GM18520 (cell line): ENCODE data around the gene SETD2.

ENCODE experiments used
- ATAC-seq: cut with Tn5 transposase; IDR thresholded peaks from one replicate; pipeline ENCODE4 v1.9.1; 2021; ENCODE audit not compliant: unreplicated experiment

Gene SETD2

GRCh38 chr3:47010111-47010712 is 153.7 kb downstream of the SETD2 start:
- ATAC-seq, result no peak

- ATAC-seq, result peak; percentile 85
These were observed 154.4 kb downstream of the SETD2 start for GRCh38 chr3:47009225-47010110.

- no peak for ATAC-seq
These were observed 155.1 kb downstream of the SETD2 start for GRCh38 chr3:47008851-47009224.

GRCh38 chr3:47008234-47008796 is 155.6 kb downstream of the SETD2 start:
- ATAC-seq, result no peak

- no peak for ATAC-seq
These were observed 156.3 kb downstream of the SETD2 start for GRCh38 chr3:47007482-47008233.

- no peak for ATAC-seq
These were observed 156.9 kb downstream of the SETD2 start for GRCh38 chr3:47007001-47007400.

- ATAC-seq, result no peak
These were observed 157.7 kb downstream of the SETD2 start for GRCh38 chr3:47006145-47006651.

- no peak for ATAC-seq
These were observed 158.4 kb downstream of the SETD2 start for GRCh38 chr3:47005212-47006144.

GRCh38 chr3:47004369-47005211 is 159.3 kb downstream of the SETD2 start:
- no peak for ATAC-seq

- no peak for ATAC-seq
These were observed 160.2 kb downstream of the SETD2 start for GRCh38 chr3:47003461-47004368.

- ATAC-seq, result no peak
These were observed 160.9 kb downstream of the SETD2 start for GRCh38 chr3:47003056-47003410.

- ATAC-seq, result no peak
These were observed 161.5 kb downstream of the SETD2 start for GRCh38 chr3:47002171-47003055.

GRCh38 chr3:47001731-47002170 is 162.2 kb downstream of the SETD2 start:
- no peak for ATAC-seq

GRCh38 chr3:47000922-47001730 is 162.8 kb downstream of the SETD2 start:
- ATAC-seq, result no peak

- no peak for ATAC-seq
These were observed 163.6 kb downstream of the SETD2 start for GRCh38 chr3:47000198-47000815.
